ENCODE results near the gene KCNN2. TPM values are rescaled to one million over a fixed set of nuclear protein-coding genes. Genes with fewer than 3 reads are reported as not detected.

The KCNN2 gene
- total RNA-seq, 2 donors from 2014 or later: 0.69 to 0.84 TPM

GRCh38 chr5:114330916-114331531 lies 30.8 kb upstream of the KCNN2 start:
- H3K4me1 ChIP-seq: no peaks in the 10 kb centered on the region
- H3K9ac ChIP-seq (ENCODE audit: low read depth in 2 of 2, low read length in 2 of 2): no peak overlapping the region
- no peaks in the 10 kb centered on the region for H3K9me3 ChIP-seq
- H3K27ac ChIP-seq: no peak overlapping the region
- intact Hi-C loops (cut with DNase I): no loop called here
- no peak for TF ChIP-seq CTCF (IDR thresholded peaks at IDR 0.05)
- no peak for DNase-seq
- H3K27me3 ChIP-seq: no peaks in the 10 kb centered on the region
- no peak overlapping the region for H3K4me3 ChIP-seq
- H3K36me3 ChIP-seq: no peaks in the 10 kb centered on the region

GRCh38 chr5:114332493-114332892 lies 29.4 kb upstream of the KCNN2 start:
- no peak for TF ChIP-seq CTCF (IDR thresholded peaks at IDR 0.05)
- no peaks in the 10 kb centered on the region for H3K27me3 ChIP-seq
- no peaks in the 10 kb centered on the region for H3K36me3 ChIP-seq
- H3K9me3 ChIP-seq: no peaks in the 10 kb centered on the region
- no peak for DNase-seq
- H3K4me3 ChIP-seq: no peak overlapping the region
- no peak overlapping the region for H3K27ac ChIP-seq
- H3K9ac ChIP-seq (ENCODE audit: low read depth in 2 of 2, low read length in 2 of 2): no peak overlapping the region
- H3K4me1 ChIP-seq: no peaks in the 10 kb centered on the region
- intact Hi-C loops (cut with DNase I): no loop called here

GRCh38 chr5:114332925-114333324 lies 28.9 kb upstream of the KCNN2 start:
- TF ChIP-seq CTCF (IDR thresholded peaks at IDR 0.05): no peak

GRCh38 chr5:114335391-114335790 lies 26.5 kb upstream of the KCNN2 start:
- Histone ChIP-seq H3K27me3 (no peaks in the 10 kb centered on the region), H3K4me3 (no peak overlapping the region), H3K36me3 (no peaks in the 10 kb centered on the region), H3K9me3 (no peaks in the 10 kb centered on the region), H3K4me1 (no peaks in the 10 kb centered on the region), H3K27ac (no peak overlapping the region), H3K9ac (ENCODE audit: low read depth in 2 of 2, low read length in 2 of 2) (no peak overlapping the region)
- intact Hi-C loops (cut with DNase I): no loop called here
- no peak for TF ChIP-seq CTCF (IDR thresholded peaks at IDR 0.05)
- no peak for DNase-seq

More at GRCh38 chr5:114332925-114333324, 28.9 kb upstream of the KCNN2 start:
- Histone ChIP-seq H3K9me3 (no peaks in the 10 kb centered on the region), H3K36me3 (no peaks in the 10 kb centered on the region), H3K27ac (no peak overlapping the region), H3K4me3 (no peak overlapping the region), H3K9ac (ENCODE audit: low read depth in 2 of 2, low read length in 2 of 2) (no peak overlapping the region), H3K27me3 (no peaks in the 10 kb centered on the region), H3K4me1 (no peaks in the 10 kb centered on the region)
- intact Hi-C loops (cut with DNase I): no loop called here
- no peak for DNase-seq

- no peak overlapping the region for H3K27ac ChIP-seq
- intact Hi-C loops (cut with DNase I): no loop called here
- no peaks in the 10 kb centered on the region for H3K27me3 ChIP-seq
- no peak overlapping the region for H3K4me3 ChIP-seq
- no peaks in the 10 kb centered on the region for H3K9me3 ChIP-seq
- H3K36me3 ChIP-seq: no peaks in the 10 kb centered on the region
- no peak for TF ChIP-seq CTCF (IDR thresholded peaks at IDR 0.05)
- H3K9ac ChIP-seq (ENCODE audit: low read depth in 2 of 2, low read length in 2 of 2): no peak overlapping the region
- no peaks in the 10 kb centered on the region for H3K4me1 ChIP-seq
- no peak for DNase-seq
Measured at GRCh38 chr5:114339108-114339507, 22.8 kb upstream of the KCNN2 start.
